GM12875 (cell line): ENCODE measurements around the gene NUP42.

Source experiments
- H3K4me3 ChIP-seq: one replicate; pipeline ENCODE4 v1.5.1; 2011; ENCODE audit warnings: low read depth, low read length, control low read depth
- TF ChIP-seq, protein P1 (sequence below): IDR thresholded peaks from 2 replicates; pipeline ENCODE4 v1.5.1; 2011; ENCODE audit warnings: low read depth, mild to moderate bottlenecking, control low read depth, inconsistent platforms, low read length, moderate library complexity, borderline replicate concordance; ENCODE audit not compliant: insufficient read depth

NUP42 gene

GRCh38 chr7:23211589-23211988, 29.7 kb downstream of the NUP42 start:
- H3K4me3 ChIP-seq = no peak overlapping the region
- TF ChIP-seq, protein P1, sequence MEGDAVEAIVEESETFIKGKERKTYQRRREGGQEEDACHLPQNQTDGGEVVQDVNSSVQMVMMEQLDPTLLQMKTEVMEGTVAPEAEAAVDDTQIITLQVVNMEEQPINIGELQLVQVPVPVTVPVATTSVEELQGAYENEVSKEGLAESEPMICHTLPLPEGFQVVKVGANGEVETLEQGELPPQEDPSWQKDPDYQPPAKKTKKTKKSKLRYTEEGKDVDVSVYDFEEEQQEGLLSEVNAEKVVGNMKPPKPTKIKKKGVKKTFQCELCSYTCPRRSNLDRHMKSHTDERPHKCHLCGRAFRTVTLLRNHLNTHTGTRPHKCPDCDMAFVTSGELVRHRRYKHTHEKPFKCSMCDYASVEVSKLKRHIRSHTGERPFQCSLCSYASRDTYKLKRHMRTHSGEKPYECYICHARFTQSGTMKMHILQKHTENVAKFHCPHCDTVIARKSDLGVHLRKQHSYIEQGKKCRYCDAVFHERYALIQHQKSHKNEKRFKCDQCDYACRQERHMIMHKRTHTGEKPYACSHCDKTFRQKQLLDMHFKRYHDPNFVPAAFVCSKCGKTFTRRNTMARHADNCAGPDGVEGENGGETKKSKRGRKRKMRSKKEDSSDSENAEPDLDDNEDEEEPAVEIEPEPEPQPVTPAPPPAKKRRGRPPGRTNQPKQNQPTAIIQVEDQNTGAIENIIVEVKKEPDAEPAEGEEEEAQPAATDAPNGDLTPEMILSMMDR = no peak

DNA sequence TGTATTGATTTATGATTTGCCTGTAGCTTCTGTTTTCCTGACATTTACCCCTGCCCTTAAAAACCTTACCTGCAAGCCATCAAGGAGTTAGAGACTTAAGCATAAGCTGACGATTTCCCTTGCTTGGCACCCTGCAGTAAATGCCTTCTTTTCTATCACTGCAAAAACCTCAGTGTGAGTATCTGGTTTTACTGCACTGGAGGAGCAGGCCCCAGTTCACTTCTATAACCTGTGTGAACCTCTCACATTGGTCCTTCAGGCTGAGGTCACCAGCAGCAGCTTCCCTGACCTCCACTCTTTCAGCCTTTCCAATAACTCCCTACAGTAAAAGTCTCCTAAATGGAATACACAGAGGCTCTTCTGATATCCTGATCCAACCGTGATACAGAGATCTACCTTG, 30.5 kb downstream of the NUP42 start:
- no peak overlapping the region for H3K4me3 ChIP-seq
- TF ChIP-seq, protein P1 = no peak

- TF ChIP-seq, protein P1 = no peak
- no peak overlapping the region for H3K4me3 ChIP-seq
Measured at GRCh38 chr7:23212841-23213240, 31.0 kb downstream of the NUP42 start.

DNA sequence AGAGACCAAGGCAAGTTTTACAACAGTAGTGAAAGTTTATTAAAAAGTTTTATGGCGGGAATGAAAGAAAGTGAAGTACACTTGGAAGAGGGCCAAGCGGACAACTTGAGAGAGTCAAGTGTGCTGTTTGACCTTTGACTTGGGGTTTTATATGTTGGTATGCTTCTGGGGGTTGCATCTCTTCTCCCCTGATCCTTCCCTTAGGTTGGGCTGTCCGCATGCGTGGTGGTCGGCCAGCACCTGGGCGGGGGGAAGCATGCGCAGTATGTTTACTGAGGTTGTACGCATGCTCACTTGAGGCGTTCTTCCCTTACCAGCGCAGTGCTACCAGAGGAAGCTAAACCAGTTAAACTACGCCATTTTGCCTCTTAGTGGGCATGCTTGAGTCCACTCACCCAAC, 31.9 kb downstream of the NUP42 start:
- no peak overlapping the region for H3K4me3 ChIP-seq
- TF ChIP-seq, protein P1 = no peak

- TF ChIP-seq, protein P1 = no peak
- H3K4me3 ChIP-seq = no peak overlapping the region
Measured at GRCh38 chr7:23214423-23214822, 32.6 kb downstream of the NUP42 start.

DNA sequence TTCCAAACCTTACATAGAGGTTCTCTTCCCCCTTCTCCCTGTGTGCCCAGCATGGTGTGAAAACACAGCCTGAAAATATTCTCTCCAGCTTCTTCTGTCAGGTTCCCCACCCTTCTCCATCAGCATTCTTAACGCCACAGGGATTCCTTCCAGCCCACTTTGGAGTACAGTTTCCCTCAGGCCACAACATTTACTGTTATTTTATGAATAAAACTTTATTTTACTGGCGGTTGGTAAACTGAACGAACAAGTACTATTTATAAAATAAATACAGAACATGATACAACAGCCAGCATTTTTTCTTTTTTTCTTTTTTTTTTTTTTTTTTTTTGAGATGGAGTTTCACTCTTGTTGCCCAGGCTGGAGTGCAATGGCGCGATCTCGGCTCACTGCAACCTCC, 33.1 kb downstream of the NUP42 start:
- TF ChIP-seq, protein P1 = no peak
- H3K4me3 ChIP-seq = no peak overlapping the region

GRCh38 chr7:23216021-23216420, 34.2 kb downstream of the NUP42 start:
- TF ChIP-seq, protein P1 = no peak
- no peak overlapping the region for H3K4me3 ChIP-seq
